HEK293 (cell line): ENCODE results near the gene TRAF3IP1.

ENCODE experiments used
- CTCF ChIA-PET: fragments of 350-600 bp; formaldehyde crosslinking; extraction: SDS; loops from one replicate; lab custom pipeline; 2021; ENCODE audit warnings: antibody characterized with exemption; lab: Yijun Ruan, JAX
- POLR2A ChIA-PET: fragments of 300-600 bp; formaldehyde crosslinking; extraction: SDS; loops from one replicate; lab custom pipeline; 2020; ENCODE audit warnings: antibody characterized with exemption, inconsistent platforms; lab: Yijun Ruan, JAX
- H3K27ac ChIP-seq: fragments of 200-500 bp; sonication (Bioruptor generic); 2 replicates; pipeline ENCODE4 v1.5.1; 2014; ENCODE audit warnings: low read depth, low read length, control low read depth, inconsistent platforms; ENCODE audit errors: extremely low read depth
- H3K36me3 ChIP-seq, 2 experiments: fragments of 200-500 bp in 1 of 2; sonication (Bioruptor generic) in 1 of 2; 1 replicate in 1 of 2; 2 replicates in 1 of 2; pipeline ENCODE4 v1.5.1; 2014 to 2017; ENCODE audit warnings: inconsistent platforms in 2 of 2, low read length in 2 of 2; ENCODE audit not compliant: control insufficient read depth in 2 of 2, insufficient read depth in 1 of 2
- H3K4me1 ChIP-seq: fragments of 200-500 bp; sonication (Bioruptor generic); 2 replicates; pipeline ENCODE4 v1.5.1; 2014; ENCODE audit warnings: mild to moderate bottlenecking, low read length, inconsistent platforms; ENCODE audit not compliant: control insufficient read depth, insufficient read depth
- H3K4me3 ChIP-seq: 2 replicates; pipeline ENCODE4 v1.5.1; 2011; ENCODE audit warnings: low read depth, mild to moderate bottlenecking, control low read depth, low read length, moderate library complexity
- H3K9me3 ChIP-seq: fragments of 200-500 bp; sonication (Bioruptor generic); 2 replicates; pipeline ENCODE4 v1.5.1; 2014; ENCODE audit warnings: low read depth, low read length, inconsistent platforms; ENCODE audit not compliant: control insufficient read depth, insufficient read depth
- GLIS2 ChIP-seq: fragments of 450-650 bp; formaldehyde crosslinking; IDR thresholded peaks from 2 replicates; pipeline ENCODE4 v1.5.1; 2016; ENCODE audit warnings: missing biosample characterization, missing genetic modification characterization
- KLF17 ChIP-seq: fragments of 450-650 bp; formaldehyde crosslinking; IDR thresholded peaks from 2 replicates; pipeline ENCODE4 v1.5.1; 2016; ENCODE audit warnings: missing biosample characterization, missing genetic modification characterization
- SCRT1 ChIP-seq: fragments of 450-650 bp; formaldehyde crosslinking; IDR thresholded peaks from 2 replicates; pipeline ENCODE4 v1.5.1; 2016; ENCODE audit warnings: missing biosample characterization, missing genetic modification characterization, borderline replicate concordance
- ZBTB17 ChIP-seq: fragments of 450-650 bp; formaldehyde crosslinking; IDR thresholded peaks from 2 replicates; pipeline ENCODE4 v1.5.1; 2016; ENCODE audit warnings: missing biosample characterization, missing genetic modification characterization
- ZBTB20 ChIP-seq: fragments of 450-650 bp; formaldehyde crosslinking; IDR thresholded peaks from 2 replicates; pipeline ENCODE4 v1.5.1; 2016; ENCODE audit warnings: missing biosample characterization, missing genetic modification characterization
- ZBTB48 ChIP-seq: fragments of 450-650 bp; formaldehyde crosslinking; IDR thresholded peaks from 2 replicates; pipeline ENCODE4 v1.5.1; 2016; ENCODE audit warnings: missing biosample characterization, missing genetic modification characterization
- ZBTB8A ChIP-seq: fragments of 450-650 bp; formaldehyde crosslinking; IDR thresholded peaks from 2 replicates; pipeline ENCODE4 v1.5.1; 2016; ENCODE audit warnings: missing biosample characterization, missing genetic modification characterization
- ZNF121 ChIP-seq: fragments of 450-650 bp; formaldehyde crosslinking; IDR thresholded peaks from 2 replicates; pipeline ENCODE4 v1.5.1; 2016; ENCODE audit warnings: missing biosample characterization, missing genetic modification characterization
- ZNF19 ChIP-seq: fragments of 450-650 bp; formaldehyde crosslinking; IDR thresholded peaks from 2 replicates; pipeline ENCODE4; 2016; ENCODE audit warnings: missing biosample characterization, missing genetic modification characterization, low read depth
- ZNF2 ChIP-seq: fragments of 450-650 bp; formaldehyde crosslinking; IDR thresholded peaks from 2 replicates; pipeline ENCODE4 v1.5.1; 2016; ENCODE audit warnings: missing biosample characterization, missing genetic modification characterization
- ZNF248 ChIP-seq: fragments of 450-650 bp; formaldehyde crosslinking; IDR thresholded peaks from 2 replicates; pipeline ENCODE4 v1.5.1; 2017; ENCODE audit warnings: missing biosample characterization, missing genetic modification characterization
- ZNF335 ChIP-seq: fragments of 450-650 bp; formaldehyde crosslinking; conservative IDR thresholded peaks from 2 replicates; pipeline ENCODE4 v1.5.1; 2016; ENCODE audit warnings: missing biosample characterization, missing genetic modification characterization
- ZNF341 ChIP-seq: fragments of 450-650 bp; formaldehyde crosslinking; IDR thresholded peaks from 2 replicates; pipeline ENCODE4; 2016; ENCODE audit warnings: low read depth, missing biosample characterization, missing genetic modification characterization
- ZNF37A ChIP-seq: fragments of 450-650 bp; IDR thresholded peaks from 2 replicates; pipeline ENCODE4 v1.5.1; 2018; ENCODE audit warnings: missing biosample characterization, missing genetic modification characterization
- ZNF394 ChIP-seq: fragments of 450-650 bp; formaldehyde crosslinking; IDR thresholded peaks from 2 replicates; pipeline ENCODE4 v1.5.1; 2016; ENCODE audit warnings: missing biosample characterization, missing genetic modification characterization, mild to moderate bottlenecking, moderate library complexity, borderline replicate concordance
- ZNF398 ChIP-seq: fragments of 450-650 bp; formaldehyde crosslinking; IDR thresholded peaks from 2 replicates; pipeline ENCODE4 v1.5.1; 2017; ENCODE audit warnings: missing biosample characterization, missing genetic modification characterization
- ZNF449 ChIP-seq: fragments of 450-650 bp; formaldehyde crosslinking; IDR thresholded peaks from 2 replicates; pipeline ENCODE4 v1.5.1; 2017; ENCODE audit warnings: missing biosample characterization, mild to moderate bottlenecking, missing genetic modification characterization, moderate library complexity
- ZNF529 ChIP-seq: fragments of 450-650 bp; formaldehyde crosslinking; IDR thresholded peaks from 2 replicates; pipeline ENCODE4 v1.5.1; 2017; ENCODE audit warnings: missing genetic modification characterization, missing biosample characterization; ENCODE audit not compliant: insufficient replicate concordance
- ZNF560 ChIP-seq: fragments of 450-650 bp; formaldehyde crosslinking; IDR thresholded peaks from 2 replicates; pipeline ENCODE4 v1.5.1; 2017; ENCODE audit warnings: missing biosample characterization, missing genetic modification characterization, borderline replicate concordance
- ZNF600 ChIP-seq: fragments of 450-650 bp; formaldehyde crosslinking; IDR thresholded peaks from 2 replicates; pipeline ENCODE4 v1.5.1; 2016; ENCODE audit warnings: missing biosample characterization, missing genetic modification characterization
- ZNF623 ChIP-seq: fragments of 450-650 bp; formaldehyde crosslinking; IDR thresholded peaks from 2 replicates; pipeline ENCODE4 v1.5.1; 2016; ENCODE audit warnings: missing biosample characterization, missing genetic modification characterization
- ZNF629 ChIP-seq: fragments of 450-650 bp; formaldehyde crosslinking; IDR thresholded peaks from 2 replicates; pipeline ENCODE4 v1.5.1; 2017; ENCODE audit warnings: missing biosample characterization, missing genetic modification characterization
- ZNF664 ChIP-seq: fragments of 450-650 bp; formaldehyde crosslinking; IDR thresholded peaks from 2 replicates; pipeline ENCODE4 v1.5.1; 2016; ENCODE audit warnings: missing biosample characterization, missing genetic modification characterization
- ZNF785 ChIP-seq: fragments of 450-650 bp; formaldehyde crosslinking; IDR thresholded peaks from 2 replicates; pipeline ENCODE4 v1.5.1; 2016; ENCODE audit warnings: missing biosample characterization, missing genetic modification characterization
- ZNF837 ChIP-seq: fragments of 450-650 bp; formaldehyde crosslinking; IDR thresholded peaks from 2 replicates; pipeline ENCODE4 v1.5.1; 2016; ENCODE audit warnings: missing biosample characterization, missing genetic modification characterization

TRAF3IP1 gene

GRCh38 chr2:238282861-238283738 is 37.2 kb upstream of the TRAF3IP1 start:
- H3K9me3 ChIP-seq: no peaks in the 10 kb centered on the region
- CTCF ChIA-PET: interaction anchor here (0.9 to 3.0 kb wide), 3 partner anchors 18 to 20 kb away, joined by 7 to 21 read pairs (median 17); no protein-coding TSS in a partner anchor
- peaks cover 16% of the 10 kb centered on the region for H3K4me1 ChIP-seq
- TF ChIP-seq KLF17 (tag by site-specific recombination) (no peak), ZNF623 (tag by site-specific recombination) (peak; percentile 65)
- POLR2A ChIA-PET: no interaction called here
- H3K4me3 ChIP-seq: no peak overlapping the region
- H3K36me3 ChIP-seq: no peaks in the 10 kb centered on the region
- no peak overlapping the region for H3K27ac ChIP-seq

DNA sequence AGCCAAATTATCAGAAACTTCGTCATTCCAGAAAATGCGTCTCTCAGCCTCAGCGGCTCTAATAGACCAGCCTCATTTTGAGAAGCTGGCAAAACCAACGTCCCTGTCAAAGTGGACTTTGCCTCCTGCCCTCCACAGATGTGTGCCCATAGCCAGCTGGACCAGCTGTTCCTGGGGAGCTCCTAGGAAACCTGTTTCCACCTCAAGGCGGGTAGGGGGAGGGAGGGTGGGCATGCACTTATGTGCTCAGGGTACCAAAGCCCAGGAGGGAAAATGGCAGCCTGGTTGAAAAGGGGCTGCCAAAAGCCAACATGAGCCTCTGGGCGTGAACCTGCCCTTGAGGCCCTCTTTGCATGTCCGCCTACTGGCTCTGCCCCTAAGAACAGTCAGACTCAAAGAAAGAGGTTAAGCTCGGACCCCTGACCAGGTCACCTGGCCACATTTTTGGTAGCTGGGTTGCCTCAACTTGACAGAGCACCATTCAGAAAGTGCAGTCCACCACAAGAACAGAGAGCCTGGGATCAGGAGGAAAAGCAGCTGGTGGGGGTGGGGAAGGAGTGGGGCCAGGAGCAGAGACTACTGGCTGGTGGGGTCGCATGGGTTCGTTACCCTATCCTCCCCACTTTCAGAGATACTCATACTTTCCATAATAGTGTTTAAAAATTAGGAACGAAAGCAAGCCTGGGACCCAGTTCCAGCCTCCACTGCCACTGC is 35.4 kb upstream of the TRAF3IP1 start:
- CTCF ChIA-PET: interaction anchor here (0.6 to 1.4 kb wide), 5 partner anchors 18 to 107 kb away, joined by 3 to 9 read pairs (median 4); no protein-coding TSS in a partner anchor
- Histone ChIP-seq H3K27ac (no peak overlapping the region; the same call in 1 of the 2 replicates), H3K4me3 (no peak overlapping the region), H3K4me1 (peaks cover 16% of the 10 kb centered on the region), H3K9me3 (no peaks in the 10 kb centered on the region), H3K36me3 (no peaks in the 10 kb centered on the region)
- TF ChIP-seq SCRT1 (tag by site-specific recombination) (no peak), ZNF248 (tag by site-specific recombination) (no peak), ZNF37A (tag by site-specific recombination) (no peak), ZNF837 (no peak), ZNF785 (tag by site-specific recombination) (no peak), ZBTB20 (tag by site-specific recombination) (no peak), ZNF19 (tag by site-specific recombination) (no peak), ZNF600 (tag by site-specific recombination) (no peak), ZNF398 (tag by site-specific recombination) (no peak), ZNF664 (tag by site-specific recombination) (no peak), ZNF560 (no peak), ZNF529 (tag by site-specific recombination) (no peak), ZNF394 (no peak), ZBTB48 (tag by site-specific recombination) (no peak)
- POLR2A ChIA-PET: interaction anchor here (0.6 kb wide), 1 partner anchor 43 kb away, joined by 4 read pairs; no protein-coding TSS in a partner anchor

DNA sequence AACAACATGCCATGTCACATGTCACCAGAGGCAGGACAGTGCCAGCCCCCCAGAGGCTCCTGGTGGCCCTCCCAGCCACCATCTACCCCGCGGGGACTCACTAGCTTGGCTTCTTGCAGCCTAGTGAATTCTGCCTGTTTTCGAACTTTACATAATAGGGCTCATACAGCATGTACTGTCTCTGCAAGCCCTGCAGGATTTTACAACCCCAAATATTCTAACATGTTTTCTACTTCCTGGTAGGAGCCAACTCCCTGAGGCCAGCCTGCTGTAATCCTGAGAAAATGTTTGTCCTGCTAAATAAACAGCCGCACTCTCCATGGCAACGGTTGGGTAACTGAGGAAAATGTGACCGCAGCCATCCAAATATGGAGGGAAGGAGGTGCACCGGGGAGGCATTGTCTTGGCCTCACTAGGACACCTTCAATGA is 34.6 kb upstream of the TRAF3IP1 start:
- CTCF ChIA-PET: interaction anchor here (0.6 to 1.4 kb wide), 4 partner anchors 18 to 184 kb away, joined by 3 to 5 read pairs (median 3); no protein-coding TSS in a partner anchor
- Histone ChIP-seq H3K36me3 (no peaks in the 10 kb centered on the region), H3K4me3 (no peak overlapping the region), H3K4me1 (peaks cover 16% of the 10 kb centered on the region), H3K27ac (no peak overlapping the region; the same call in 1 of the 2 replicates), H3K9me3 (no peaks in the 10 kb centered on the region)
- POLR2A ChIA-PET: no interaction called here
- peak; percentile 37; the same call in 1 of the 2 replicates for TF ChIP-seq ZNF335 (tag by site-specific recombination)
- peak; percentile 34; the same call in 1 of the 2 replicates for TF ChIP-seq ZBTB17 (tag by site-specific recombination)
- TF ChIP-seq ZNF449: peak; percentile 60; the same call in 1 of the 2 replicates
- TF ChIP-seq ZNF341 (tag by site-specific recombination): peak; percentile 21; the same call in 1 of the 2 replicates
- TF ChIP-seq GLIS2 (tag by site-specific recombination): 0 out of 2 replicates have a peak, but pooled peaks have one; percentile 11
- peak; percentile 13; the same call in 1 of the 2 replicates for TF ChIP-seq ZBTB8A (tag by site-specific recombination)
- TF ChIP-seq ZNF121: no peak
- TF ChIP-seq ZNF629 (tag by site-specific recombination): peak; percentile 33; the same call in 1 of the 2 replicates
- TF ChIP-seq ZNF2: peak; percentile 65; the same call in 1 of the 2 replicates
